Stimulated activated CD4-positive, alpha-beta T cell treated with anti-CD3 and anti-CD28 coated beads, Interleukin-1b, Interleukin-23, amount 100 ng/mL, for 4 hours (primary cell): Measurements from ENCODE around the gene CYBC1.
A peak's percentile ranks its signal among the peaks of the same experiment; 100 is the strongest.

Source experiments
- DNase-seq, 2 donors: peaks; one replicate each; pipeline ENCODE4 v3.0.0-alpha.2; 2020; ENCODE audit warnings: low read depth in 2 of 2

CYBC1 gene

GRCh38 chr17:82450357-82451106 lies at the start of gene CYBC1:
TSS of gene CYBC1 (minus strand) at chr17:82450752. CDS start at chr17:82449254, 1,498 bp downstream.
- DNase-seq: peak; percentile 96

DNA sequence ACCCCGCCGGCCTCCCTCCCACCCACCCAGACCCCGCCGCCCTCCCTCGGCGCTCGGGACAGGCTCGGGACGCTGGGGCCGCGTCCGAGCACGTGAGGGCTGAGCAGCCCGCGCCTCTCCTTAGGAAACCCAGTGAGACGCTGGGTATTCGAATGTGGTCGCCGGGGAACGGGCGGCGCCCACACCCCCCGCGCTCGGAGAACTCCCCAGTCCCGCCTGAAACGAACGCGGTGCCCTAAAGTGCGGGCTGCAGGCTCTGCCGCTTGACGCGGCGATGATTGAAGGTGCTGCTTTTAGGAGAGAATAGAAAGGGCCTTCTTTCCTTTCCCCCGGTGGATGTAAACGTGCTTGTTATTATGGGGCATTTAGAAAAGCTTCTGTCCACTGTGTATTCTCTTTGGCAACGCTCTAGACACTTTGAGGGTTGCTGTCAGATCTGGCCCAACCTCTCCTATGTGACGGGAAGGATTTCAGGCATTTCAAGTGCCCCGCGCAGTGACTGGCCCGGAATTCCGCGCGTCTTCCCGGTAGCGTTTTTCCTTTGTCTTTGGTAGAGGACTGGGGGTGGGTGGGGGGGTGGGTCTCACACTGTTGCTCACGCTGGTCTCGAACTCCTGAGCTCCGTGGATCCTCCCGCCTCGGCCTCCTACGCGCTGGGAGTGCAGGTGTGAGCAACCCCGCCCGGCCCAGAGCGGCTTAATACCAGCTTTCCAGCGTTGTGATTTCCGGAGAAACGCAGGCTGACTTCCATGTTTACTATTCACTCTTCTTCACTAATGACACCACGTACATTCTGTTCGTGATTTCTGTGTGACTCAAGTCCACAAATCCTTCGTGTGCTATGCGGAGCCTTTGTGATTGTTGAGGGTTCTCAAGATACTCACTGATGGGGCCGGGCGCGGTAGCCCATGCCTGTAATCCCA lies 47.2 kb upstream of the CYBC1 start:
- no peak for DNase-seq

- DNase-seq: peak; percentile 79 to 88
These were observed 46.2 kb upstream of the CYBC1 start for GRCh38 chr17:82496529-82497434.

DNA sequence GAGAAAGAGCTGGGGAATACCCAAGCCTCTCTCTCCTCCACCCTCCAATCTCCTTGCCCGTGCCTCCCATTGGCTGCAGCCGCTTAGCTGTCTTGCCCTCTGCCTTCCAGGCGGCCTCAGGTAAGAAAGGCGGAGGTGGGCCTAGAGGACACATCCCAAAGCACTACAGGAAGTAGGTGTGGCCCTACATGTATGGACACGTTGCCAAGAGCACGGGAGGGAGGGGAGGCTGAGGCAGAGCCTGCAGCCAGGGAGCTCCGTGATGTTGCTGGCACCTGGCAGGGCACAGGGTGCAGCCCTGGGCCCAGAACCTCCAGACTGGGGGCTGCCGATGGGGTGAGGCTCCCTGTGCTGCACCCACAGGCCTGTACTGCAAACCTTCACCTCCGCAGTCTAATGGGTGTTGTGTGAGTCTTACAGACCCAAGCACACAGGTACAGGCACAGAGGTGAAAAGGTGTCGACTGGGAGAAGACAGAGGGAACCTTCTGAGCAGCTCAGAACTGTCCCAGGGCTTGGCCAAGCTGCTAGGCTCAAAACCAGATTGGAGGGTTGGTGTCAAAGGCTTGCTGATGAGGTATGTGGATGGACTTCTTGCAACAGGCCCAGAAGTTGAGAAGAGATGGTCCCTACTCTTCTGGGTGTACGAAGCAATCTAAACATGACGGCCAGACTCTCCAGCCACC lies 45.4 kb upstream of the CYBC1 start:
- DNase-seq: no peak

GRCh38 chr17:82494236-82495055 lies 43.9 kb upstream of the CYBC1 start:
- DNase-seq: peak; percentile 77 to 82

DNA sequence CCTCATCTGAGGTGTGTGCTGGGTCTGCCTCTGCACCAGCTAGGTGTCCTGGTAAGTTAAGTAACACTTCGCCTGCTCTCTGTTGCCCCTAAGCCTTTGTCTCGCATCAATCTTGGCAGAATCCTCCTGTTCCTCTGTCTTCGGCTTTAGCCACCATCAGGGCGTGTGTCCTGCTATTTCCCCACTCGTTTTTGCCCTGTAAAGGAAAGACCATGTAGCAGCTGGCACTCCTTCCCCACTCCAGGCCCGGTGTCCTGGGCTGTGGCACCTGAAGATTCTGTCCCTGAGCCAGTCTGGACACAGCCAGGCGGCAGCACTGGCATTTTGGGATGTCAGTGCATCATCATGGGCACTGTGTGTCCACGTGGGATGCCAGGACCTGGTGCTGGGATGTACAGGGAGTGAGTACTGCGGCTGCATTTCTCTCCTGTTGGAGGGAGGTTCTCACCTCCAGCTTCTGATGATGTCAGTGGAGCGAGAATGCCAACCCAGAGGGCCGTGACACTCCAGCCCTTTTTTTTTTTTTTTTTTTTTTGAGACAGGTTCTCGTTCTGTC lies 42.8 kb upstream of the CYBC1 start:
- no peak for DNase-seq

DNA sequence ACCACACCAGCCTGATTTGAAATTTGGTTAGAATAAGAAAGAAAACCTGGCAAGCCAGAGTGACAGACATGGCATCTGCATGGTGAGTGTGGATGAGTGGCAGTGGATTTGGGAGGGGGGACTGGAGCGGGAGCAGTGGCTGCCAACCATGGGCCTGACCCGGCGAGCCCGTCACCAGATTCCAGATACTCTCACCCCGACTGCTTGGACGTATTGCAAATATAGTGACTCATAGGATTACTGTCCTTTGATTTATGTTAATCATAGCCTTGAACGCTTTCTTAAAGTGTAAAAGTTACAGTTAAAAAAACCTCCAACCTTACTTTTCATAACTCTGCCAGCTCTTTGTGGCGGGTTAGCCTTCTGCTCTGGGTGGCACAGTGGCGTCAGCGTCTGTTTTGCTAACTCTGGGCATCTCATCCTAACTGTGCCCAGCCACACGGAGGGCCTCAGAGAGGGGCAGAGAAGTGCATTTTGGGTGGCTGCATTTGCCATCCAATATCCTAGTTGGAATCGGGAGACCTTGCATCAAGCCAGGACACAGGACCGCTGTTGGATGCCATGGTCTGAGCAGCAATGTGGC lies 42.2 kb upstream of the CYBC1 start:
- DNase-seq: no peak

- no peak for DNase-seq
These were observed 41.0 kb upstream of the CYBC1 start for GRCh38 chr17:82491533-82491932.

DNA sequence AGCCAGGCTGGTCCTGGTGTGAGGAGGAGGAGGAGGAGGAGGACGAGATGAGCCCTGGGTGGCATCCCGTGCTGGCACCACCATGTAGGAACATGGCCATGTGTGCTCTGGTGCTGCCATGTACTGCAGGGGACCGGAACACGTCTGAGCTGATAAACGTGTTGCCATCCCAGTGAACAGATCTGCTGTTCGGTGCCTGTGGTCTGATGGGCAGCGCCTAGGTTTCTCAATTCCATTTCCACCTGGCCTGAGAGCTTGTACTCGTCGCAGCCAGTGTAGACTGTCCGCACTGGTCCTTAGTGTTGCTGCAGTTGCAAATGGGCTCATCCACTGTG lies 40.6 kb upstream of the CYBC1 start:
- no peak for DNase-seq

DNA sequence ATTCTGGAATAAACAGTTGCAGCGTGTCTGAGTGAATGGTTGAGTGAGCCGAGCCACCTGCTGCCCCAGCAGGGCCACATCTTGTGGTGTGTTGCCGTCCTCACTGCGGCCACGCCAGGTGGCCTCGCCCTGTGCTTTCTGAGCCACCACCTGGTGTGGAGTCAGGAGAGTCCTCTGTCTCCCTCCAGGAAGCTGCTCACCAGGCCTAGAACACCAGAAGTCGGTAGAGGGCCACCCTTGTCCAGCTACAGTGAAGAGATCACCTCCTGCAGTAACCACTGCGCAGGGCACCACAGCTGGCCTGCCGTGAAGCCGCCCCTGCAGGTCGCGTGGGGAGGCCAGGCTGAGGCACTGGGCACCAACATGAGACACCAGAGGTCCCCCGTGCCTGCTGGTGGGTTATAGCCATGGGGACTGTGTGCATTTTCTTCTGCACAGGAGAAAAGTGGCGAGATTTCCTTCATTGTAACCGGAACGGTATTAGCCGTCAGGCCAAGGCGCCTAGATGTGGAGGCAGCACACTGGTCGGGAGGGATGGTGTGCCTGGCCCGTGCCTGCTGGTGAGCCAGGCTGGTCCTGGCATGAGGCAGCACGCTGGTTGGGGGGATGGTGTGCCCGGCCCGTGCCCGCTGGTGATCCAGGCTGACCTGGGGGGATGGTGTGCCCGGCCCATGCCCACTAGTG lies 40.1 kb upstream of the CYBC1 start:
- DNase-seq: no peak

GRCh38 chr17:82489851-82490511 lies 39.4 kb upstream of the CYBC1 start:
- DNase-seq: no peak

GRCh38 chr17:82489117-82489516 lies 38.6 kb upstream of the CYBC1 start:
- DNase-seq: no peak

DNA sequence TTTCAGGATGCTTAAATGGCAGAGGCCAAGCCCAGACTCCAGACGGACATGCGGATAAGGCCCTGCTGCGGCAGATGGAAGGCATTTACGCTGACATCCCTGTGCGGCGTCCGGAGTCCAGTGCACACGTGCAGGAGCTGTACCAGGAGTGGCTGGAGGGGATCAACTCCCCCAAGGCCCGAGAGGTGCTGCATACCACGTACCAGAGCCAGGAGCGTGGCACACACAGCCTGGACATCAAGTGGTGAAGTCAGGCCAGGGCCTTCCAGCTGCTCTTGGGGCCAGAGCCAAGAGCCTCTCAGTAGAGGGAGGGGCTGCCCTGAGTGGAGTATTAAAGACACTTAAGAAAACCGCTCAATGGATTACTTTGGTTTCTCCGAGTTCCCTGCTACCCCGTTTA lies 37.4 kb upstream of the CYBC1 start:
- no peak for DNase-seq

- DNase-seq: no peak
These were observed 35.9 kb upstream of the CYBC1 start for GRCh38 chr17:82486231-82487094.

DNA sequence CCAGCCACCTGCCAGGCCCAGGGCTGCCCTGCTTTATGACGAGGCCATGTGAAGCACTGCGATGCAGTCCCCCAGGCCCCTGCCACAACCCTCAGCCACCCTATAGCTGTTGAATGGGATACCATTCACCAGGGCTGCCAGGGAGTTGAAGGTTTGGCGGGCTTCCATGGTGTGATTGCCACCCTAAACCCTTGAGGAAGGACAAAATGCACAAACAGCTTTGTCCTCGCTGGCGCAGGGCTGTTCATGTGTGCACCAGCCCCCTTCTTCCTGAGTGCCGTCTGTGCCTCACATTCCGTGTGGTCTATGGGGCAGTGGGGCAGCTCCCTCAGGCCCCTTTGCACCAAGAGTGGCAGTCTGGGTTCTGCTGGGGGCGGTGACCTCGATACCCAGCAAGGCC lies 33.3 kb upstream of the CYBC1 start:
- no peak for DNase-seq

- DNase-seq: no peak
These were observed 32.7 kb upstream of the CYBC1 start for GRCh38 chr17:82483204-82483660.

DNA sequence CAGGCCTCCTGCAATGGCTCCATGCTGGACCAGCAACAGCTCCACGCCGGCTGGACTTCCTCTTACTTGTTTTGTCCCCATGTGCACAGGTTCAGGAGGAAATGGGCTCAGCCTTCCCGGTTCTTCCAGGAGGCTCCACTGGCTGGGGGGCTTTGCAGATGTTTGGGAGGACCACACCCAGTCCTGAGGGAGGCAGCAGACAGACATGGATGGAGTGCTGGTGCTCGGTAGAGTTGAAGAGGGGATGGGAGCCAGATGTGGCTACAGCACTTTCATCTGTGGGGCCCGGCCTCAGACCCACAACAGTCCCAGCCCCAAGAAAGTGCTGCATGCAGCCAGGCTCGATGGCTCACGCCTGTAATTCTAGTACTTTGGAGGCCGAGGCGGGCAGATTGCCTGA lies 29.8 kb upstream of the CYBC1 start:
- DNase-seq: no peak

DNA sequence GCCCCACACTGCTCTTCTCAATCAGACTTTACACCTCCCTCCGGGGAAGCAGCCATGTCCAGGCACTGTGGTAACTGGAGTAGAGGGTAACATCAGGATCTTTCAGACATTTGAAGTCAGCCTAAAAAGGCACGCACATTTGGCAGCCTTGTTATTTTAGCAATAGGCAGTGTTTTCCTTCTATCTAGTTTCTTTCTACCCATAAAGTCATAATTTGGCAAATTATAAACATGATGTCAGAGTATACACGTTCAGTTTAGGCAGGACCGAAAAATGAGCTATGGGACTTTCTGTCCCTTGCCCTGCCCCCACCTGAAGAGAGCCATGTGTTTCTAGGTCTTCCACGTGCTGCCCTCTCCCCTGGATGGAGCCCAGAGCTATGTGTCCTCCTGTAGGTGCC lies 29.1 kb upstream of the CYBC1 start:
- DNase-seq: no peak
